ENCODE measurements around the gene FAM43B.

FAM43B gene

DNA sequence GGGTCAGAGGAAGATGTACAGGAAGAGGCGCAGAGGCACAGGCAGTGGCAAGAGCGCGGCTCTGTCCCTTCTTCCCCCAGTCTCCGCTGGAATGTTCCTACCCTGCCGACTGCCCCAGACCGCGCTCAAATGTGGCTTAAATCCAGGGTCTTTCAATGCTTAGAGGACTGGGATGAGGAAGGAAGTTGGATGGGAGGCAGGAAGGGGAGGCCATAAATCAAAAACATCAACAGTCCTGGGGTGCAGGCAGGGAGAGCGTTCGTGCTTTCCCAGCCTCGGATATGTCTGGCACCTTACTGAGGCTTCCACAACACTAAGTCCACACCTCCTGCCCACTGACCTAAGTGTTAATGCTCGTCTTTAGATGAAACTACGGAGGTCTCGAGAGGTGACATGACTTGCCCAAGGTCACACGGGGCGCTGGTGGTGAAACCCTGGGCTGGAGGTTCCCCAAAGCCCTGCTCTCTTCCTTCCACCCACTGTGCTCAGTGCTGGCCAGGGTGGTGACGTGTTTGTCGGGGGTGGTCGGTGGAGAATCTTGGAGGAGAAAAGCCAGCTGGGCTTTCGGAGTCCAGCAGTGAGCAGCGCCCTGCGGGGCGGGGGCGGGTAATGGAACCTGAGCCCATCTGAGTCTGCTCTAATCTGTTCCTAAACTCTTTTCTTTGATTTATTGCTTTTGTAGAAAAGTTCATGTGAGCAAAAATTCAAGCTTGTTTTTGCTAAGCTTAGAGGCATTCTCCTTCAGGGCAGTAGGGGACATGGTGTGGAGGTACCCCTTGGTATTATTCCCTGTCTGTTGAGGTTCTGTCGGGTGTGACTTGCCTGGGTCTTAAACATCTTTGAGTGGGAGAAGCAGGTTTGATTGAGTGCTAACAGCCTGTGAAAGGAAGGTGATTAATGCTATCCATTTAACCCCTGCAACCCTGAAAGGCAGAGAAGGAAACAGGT is 37.2 kb downstream of the FAM43B start:
- DNase-seq (ENCODE audit: low read depth in 4 of 4, low spot score in 1 of 4), result no peak

DNA sequence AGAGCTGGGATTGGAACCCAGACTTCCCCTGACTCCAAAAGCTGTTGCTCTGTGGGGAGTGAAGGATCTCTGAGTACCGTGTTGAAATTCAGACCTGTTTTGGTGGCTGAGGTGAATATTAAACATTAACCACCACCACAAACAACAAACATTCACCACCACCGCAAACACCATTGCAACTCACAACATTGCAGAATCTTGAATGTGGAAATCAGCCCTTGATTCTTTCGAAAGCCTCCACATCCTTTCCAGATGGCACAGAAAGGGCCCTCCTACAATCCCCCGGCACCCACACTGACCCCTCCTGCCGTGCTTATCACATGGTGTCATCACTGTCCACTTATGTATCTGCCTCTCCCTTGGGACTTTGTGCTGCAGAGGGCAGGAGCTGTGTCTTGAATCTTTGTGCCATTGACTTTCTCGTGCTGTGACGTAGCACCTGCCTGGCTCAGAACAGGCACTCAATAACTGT is 38.0 kb downstream of the FAM43B start:
- no peak for DNase-seq (ENCODE audit: low read depth in 4 of 4, low spot score in 1 of 4)

DNA sequence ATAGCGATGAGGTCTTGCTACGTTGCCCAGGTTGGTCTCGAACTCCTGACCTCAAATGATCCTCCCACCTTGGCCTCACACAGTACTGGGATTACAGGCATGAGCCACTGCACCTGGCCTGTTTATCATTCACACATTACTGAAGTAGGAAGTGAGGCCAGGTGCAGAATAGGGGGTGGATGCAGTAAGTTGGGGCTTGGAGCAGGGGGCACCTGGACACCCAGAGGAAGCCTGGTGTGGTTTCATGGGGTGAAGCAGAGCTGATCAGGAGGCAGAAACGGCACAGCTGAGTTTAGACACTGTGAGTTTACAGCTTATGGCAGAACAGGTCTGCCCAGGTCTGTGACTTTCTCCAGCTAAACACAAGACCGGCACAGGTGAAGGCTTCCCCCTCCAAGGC is 41.4 kb downstream of the FAM43B start:
- DNase-seq (ENCODE audit: low read depth in 4 of 4, low spot score in 1 of 4), result no peak

DNA sequence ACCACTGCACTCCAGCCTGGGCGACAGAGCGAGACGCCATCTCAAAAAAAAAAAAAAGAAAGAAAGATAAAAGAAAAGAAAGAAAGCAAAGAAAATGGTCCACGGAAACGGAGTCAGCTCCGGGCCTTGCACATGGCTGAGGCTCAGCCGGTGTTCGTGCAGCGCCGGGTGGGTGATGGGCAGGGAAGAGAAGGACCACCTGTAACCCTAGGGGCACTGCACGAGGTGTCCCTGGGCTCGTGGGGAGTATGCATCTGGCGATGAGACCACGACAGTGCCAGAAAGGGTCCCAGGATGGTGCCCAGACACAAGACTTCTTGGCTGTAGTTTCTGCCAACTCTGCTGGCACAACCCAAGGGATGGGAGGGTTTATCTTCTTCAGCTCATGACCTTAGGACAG is 42.4 kb downstream of the FAM43B start:
- DNase-seq (ENCODE audit: low read depth in 4 of 4, low spot score in 1 of 4), result no peak

DNA sequence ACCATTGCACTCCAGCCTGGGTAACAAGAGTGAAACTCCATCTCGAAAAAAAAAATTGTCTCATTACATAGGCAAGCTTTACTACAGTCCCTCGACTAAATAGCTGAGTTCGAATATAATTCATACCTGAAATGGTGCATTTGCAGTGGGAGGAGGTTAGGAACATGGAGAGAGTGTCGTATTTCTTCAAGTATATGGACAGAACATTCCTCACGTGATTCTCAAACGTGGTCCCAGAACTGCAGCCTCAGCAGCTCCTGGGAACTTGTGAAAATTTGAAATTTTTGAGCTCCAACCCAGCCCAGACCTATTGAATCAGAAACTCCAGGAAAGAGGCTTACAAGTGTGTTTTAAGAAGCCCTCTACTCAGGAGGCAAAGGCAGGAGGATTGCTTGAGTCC is 43.7 kb downstream of the FAM43B start:
- DNase-seq (ENCODE audit: low read depth in 4 of 4, low spot score in 1 of 4), result no peak

DNA sequence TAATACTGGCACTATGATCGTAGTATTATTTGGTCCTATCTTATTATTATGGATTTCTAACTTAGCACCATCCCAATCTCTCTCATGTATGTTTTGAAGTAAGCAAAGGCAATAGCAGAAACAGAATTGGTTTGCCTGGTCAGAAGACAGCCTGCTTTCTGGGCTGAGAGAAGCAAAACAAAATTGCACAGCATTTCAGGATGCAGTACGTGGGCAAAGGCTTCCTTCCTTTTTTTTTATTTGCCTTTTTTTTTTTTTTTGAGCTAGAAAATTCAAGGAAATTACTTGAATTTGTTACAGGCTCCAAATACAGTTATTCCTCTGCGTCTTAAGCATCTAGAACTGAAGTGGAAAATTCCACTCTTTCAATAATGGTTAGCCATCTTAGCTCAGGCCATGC is 45.3 kb downstream of the FAM43B start:
- no peak for DNase-seq (ENCODE audit: low read depth in 4 of 4, low spot score in 1 of 4)

DNA sequence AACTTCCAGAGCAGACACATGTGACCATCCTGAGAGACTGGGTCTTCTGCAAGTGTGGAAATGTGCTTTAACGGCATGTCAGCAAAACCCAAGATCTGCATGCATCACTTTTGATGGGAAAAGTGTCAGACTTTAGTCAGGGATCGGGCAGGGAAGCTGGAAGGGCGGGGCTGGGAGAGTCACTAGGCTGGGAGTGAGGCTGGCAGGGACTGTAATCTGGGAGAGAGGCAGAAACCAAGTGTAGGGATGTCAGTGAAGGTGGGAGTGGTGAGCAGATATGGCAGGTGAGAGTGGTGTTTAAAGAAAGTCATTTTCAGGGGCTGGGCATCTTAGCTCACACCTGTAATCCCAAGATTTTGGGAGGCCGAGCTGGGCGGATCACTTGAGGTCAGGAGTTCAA is 47.8 kb downstream of the FAM43B start:
- DNase-seq (ENCODE audit: low read depth in 4 of 4, low spot score in 1 of 4), result no peak

DNA sequence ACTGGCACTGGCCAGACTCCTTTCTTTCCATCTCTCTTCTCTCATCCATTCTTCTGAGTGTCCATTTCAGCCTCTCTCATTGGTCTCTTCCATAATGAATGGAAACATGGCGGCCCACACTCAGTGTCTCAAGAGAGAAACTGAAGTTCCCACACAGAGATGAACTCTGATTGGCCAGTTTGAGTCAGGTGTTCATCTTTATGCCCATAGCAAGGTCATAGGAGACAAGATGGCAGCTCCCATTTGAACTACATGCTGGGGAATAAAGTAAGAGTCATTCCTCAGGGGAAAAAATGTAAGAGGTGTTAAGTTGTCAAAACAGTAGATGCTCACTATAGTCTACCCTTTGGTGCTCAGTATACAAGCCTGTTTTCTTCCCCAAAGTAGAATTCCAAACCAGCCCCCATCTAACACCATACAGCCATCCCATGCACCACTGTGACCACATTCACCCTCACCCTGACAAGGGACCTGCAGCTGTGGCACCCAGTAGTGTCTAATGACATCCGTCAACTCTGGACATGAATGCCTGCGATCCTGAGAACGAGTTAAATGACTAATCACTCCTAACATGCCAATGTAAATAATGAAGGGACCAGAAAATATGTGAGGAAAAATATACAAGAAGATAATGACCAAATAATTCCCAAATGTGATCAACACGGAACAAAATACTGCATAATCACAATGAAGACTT is 48.9 kb downstream of the FAM43B start:
- no peak for DNase-seq (ENCODE audit: low read depth in 4 of 4, low spot score in 1 of 4)

DNA sequence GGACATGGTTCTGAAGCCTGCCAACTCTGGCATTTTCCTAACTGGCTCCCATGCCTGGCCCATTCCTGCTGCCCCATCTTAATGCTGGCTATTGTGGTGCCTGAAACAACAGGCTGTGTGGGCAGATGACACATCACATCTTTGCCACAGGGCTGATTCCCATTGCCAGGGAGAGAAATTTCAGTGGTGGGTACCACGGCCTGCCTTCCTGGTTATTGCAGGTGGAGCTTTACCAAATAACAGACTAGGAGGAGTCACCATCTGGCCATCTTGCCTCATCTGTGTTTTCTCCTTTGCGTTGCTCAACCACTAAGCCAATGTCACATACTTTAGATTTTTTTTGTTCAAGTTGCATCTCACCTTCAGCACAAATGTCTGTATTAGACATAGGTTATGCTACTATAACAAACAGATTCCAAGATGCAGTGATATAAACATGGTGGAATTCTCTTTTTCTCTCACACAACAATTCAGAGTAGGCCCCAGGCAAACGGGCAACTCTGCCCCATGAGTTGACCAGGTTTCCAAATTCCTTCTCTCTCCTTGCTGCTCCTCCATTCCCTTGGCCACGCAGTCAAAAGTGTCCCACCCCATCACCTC is 50.6 kb downstream of the FAM43B start:
- no peak for DNase-seq (ENCODE audit: low read depth in 4 of 4, low spot score in 1 of 4)

DNA sequence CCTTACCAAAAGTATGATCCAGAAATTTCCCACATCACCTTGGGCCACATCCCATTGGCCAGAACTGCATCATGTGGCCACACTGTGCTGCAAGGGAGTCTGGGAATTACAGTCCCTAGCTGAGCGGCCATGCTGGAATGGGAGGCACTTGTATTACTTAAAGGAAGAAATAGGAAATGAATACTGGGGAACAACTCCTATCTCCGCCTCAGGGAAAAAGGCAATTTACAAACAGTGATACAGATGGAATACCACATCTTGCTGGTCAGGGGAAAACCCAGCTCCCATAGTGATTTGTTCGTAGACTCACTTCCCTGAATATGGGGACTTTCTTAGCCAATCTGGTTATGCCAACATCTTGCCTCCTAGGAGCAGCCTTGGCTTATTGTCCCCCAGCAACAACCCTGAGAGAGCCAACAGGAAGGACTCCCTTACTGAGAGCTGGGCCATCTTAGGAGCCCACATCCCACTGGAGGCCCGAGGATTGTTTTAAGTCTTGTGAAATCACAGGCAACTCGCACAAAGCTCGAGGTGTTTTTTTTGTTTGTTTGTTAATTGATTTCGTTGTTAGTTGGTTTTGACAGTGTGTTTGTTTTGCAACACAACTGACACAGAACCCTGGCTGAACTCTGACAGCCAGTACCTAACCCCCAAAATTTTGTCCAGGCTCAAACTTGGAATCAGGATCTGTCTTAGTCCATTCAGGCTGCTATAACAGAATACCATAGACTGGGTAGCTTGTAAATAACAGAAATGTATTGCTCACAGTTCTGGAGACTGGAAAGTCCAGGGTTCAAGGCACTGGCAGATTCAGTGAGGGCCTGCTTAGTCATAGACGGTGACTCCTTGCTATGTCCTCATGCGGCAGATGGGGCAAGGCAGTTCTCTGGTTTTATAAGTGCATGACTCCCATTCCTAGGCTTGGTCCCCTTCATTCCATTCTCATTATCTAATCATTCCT is 51.4 kb downstream of the FAM43B start:
- DNase-seq (ENCODE audit: low read depth in 4 of 4, low spot score in 1 of 4), result no peak

Measured in stimulated activated CD4-positive, alpha-beta T cell treated with anti-CD3 and anti-CD28 coated beads, Interleukin-1b, Interleukin-23, amount 100 ng/mL, for 24 hours (primary cell).